GM18861 (cell line): Measurements from ENCODE around the gene STK26.
"Not testable (repeated sequence)": the region's sequence is repeated elsewhere in the genome, so short reads cannot be mapped to it uniquely, and the experiment has no call there.

Experiments used
- ATAC-seq: cut with Tn5 transposase; IDR thresholded peaks from one replicate; pipeline ENCODE4 v1.9.1; 2021; ENCODE audit not compliant: unreplicated experiment

STK26 gene

GRCh38 chrX:132034648-132035047, 11.5 kb downstream of the STK26 start:
- peak; percentile 37 for ATAC-seq

GRCh38 chrX:132037479-132037993, 14.4 kb downstream of the STK26 start:
- ATAC-seq: no peak

GRCh38 chrX:132040066-132040465, 17.0 kb downstream of the STK26 start:
- no peak for ATAC-seq

GRCh38 chrX:132041015-132041414, 17.9 kb downstream of the STK26 start:
- no peak for ATAC-seq

GRCh38 chrX:132043977-132044376, 20.9 kb downstream of the STK26 start:
- ATAC-seq: no peak

- ATAC-seq: no peak
Measured at GRCh38 chrX:132044953-132045352, 21.9 kb downstream of the STK26 start.

- no peak for ATAC-seq
Measured at GRCh38 chrX:132045456-132045855, 22.4 kb downstream of the STK26 start.

- no peak for ATAC-seq
Measured at GRCh38 chrX:132046533-132046932, 23.4 kb downstream of the STK26 start.

- not testable (repeated sequence) for ATAC-seq
Measured at GRCh38 chrX:132051778-132052177, 28.7 kb downstream of the STK26 start.

GRCh38 chrX:132058050-132058449, 34.9 kb downstream of the STK26 start:
- ATAC-seq: no peak

GRCh38 chrX:132058975-132059374, 35.9 kb downstream of the STK26 start:
- no peak for ATAC-seq

GRCh38 chrX:132059973-132060540, 37.0 kb downstream of the STK26 start:
- ATAC-seq: peak; percentile 63

GRCh38 chrX:132063334-132063733, 40.2 kb downstream of the STK26 start:
- ATAC-seq: no peak

- no peak for ATAC-seq
Measured at GRCh38 chrX:132063862-132064261, 40.8 kb downstream of the STK26 start.

GRCh38 chrX:132068405-132068804, 45.3 kb downstream of the STK26 start:
- ATAC-seq: no peak

GRCh38 chrX:132071254-132071653, 48.2 kb downstream of the STK26 start:
- ATAC-seq: no peak

- ATAC-seq: no peak
Measured at GRCh38 chrX:132077414-132077813, 54.3 kb downstream of the STK26 start.

- ATAC-seq: no peak
Measured at GRCh38 chrX:132077912-132078311, 54.8 kb downstream of the STK26 start.

GRCh38 chrX:132085786-132086185, 62.7 kb downstream of the STK26 start:
- no peak for ATAC-seq

GRCh38 chrX:132086672-132087071, 63.6 kb downstream of the STK26 start:
- no peak for ATAC-seq

GRCh38 chrX:132088864-132089263, 65.8 kb downstream of the STK26 start:
- no peak for ATAC-seq

GRCh38 chrX:132090403-132091159, 67.5 kb downstream of the STK26 start:
- ATAC-seq: no peak
